HG03196 (cell line): ENCODE measurements around the gene MAP2K7.
"Not testable (repeated sequence)": the region's sequence is repeated elsewhere in the genome, so short reads cannot be mapped to it uniquely, and the experiment has no call there.

Source experiments
- ATAC-seq: cut with Tn5 transposase; IDR thresholded peaks from one replicate; pipeline ENCODE4 v1.9.1; 2021; ENCODE audit not compliant: unreplicated experiment

Gene MAP2K7

DNA sequence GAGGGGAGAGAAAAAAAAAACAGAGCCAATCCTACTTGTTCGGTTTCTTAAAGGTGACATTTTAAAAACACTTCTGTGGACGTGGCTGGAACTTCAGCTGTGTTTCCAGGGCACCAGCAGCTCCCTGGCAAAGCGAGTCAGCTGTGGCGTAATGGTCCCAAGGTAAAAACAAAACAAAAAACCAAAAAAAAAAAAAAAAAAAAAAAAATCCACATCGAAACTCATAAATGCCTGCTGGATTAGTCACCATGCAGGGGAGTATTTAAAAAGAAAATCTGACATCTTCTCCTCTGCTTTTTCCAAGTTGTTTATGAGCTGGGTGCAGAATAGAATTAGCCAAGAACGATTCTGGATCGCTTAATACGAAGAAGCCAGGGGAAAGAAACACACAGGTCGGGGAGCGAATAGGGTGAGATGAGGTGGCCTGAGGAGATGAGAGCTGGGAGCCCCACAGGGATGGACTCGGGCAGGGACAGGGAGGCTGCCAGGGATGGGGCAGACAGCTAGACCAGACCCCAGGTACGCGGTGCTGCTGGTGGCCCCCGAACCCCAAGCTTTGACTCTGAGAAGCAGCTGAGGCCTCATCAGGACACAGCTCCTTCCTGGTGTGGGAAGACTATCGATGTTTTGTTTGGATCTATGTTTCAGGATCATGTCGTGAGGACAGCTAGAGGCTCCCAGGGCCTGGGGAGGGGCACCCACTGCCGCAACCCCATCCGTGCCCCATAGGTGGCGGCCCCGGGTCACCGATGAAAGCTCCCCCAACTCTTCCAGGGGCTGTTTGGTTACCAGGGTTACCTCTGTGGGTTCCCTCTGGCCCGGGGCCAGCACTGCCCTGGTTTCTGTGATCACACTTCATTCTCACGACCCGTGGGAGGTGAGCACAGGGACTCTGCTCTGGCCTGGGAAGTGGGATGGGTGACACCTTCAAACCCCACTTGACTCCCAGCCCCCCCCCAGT is 25.3 kb downstream of the MAP2K7 start:
- ATAC-seq: no peak

DNA sequence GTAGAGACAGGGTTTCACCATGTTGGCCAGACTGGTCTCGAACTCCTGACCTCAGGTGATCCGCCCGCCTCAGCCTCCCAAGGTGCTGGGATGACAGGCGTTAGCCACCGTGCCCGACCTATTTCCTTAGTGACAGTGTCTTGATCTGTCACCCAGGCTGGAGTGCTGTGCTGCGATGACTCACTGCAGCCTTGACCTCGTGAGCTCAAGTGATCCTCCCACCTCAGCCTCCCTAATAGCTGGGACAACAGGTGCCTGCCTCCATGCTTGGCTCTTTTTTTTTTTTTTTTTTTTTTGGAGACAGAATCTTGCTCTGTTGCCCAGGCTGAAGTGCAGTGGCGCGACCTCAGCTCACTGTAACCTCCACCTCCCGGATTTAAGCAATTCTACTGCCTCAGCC is 26.4 kb downstream of the MAP2K7 start:
- ATAC-seq: not testable (repeated sequence)

DNA sequence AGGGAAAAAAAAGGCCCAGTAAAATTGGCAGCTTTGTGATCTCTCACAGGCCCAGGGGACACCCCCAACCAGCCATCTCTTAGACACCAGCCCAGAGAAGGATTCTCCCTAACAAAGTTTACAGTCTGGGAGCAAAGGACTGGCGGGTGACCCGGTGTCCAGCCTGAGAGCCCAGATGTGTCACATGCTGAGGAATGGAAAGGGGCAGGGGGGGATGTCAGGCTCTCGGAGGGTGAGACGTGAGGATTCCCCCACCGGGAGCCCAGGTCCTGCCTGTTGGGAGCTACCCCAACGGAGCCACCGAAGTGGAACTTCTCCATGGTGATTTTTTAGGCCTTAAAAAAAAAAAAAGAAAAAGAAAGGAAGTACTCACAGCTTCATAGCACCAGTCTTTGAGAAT is 27.1 kb downstream of the MAP2K7 start:
- ATAC-seq: no peak

DNA sequence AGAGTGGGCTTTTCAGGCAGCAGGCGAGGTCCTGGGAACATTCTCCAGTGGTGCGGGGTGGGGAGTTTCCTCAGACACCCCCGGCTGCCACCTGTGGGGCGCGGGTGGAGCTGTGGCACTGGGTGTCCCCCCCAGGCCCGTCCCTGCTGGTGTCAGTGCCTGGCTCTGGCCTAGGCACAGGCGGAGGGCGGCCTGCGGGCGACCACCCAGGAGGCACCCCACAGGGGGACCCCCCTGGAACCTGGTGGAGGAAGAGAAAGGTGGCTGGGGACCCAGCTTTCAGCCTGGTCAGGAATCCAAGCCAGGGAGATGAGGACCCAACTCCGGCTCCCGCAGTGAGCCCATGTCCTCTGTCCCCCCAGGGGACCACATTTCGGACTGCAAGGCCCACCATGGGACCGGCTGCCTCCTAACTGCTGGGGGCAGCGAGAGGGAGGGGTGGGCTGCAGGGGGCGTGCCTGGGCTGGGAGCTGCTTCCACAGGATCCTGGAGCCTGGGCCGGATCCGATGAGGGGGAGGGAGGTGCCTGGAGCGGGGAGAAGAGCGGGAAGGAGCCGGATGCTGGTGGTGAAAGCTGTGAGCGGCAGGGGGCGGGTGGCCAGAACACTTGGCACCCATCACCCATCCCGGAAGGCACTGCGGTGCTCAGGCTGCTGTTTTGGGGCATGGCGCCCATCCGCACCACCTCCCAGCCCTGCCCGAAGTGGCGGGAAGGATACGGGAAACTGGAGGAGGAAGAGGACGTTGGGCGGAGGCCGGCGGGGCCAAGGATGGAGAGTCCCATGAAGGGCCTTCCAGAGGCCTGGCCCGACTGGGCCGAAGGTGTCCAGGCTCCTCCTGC is 27.8 kb downstream of the MAP2K7 start:
- no peak for ATAC-seq

DNA sequence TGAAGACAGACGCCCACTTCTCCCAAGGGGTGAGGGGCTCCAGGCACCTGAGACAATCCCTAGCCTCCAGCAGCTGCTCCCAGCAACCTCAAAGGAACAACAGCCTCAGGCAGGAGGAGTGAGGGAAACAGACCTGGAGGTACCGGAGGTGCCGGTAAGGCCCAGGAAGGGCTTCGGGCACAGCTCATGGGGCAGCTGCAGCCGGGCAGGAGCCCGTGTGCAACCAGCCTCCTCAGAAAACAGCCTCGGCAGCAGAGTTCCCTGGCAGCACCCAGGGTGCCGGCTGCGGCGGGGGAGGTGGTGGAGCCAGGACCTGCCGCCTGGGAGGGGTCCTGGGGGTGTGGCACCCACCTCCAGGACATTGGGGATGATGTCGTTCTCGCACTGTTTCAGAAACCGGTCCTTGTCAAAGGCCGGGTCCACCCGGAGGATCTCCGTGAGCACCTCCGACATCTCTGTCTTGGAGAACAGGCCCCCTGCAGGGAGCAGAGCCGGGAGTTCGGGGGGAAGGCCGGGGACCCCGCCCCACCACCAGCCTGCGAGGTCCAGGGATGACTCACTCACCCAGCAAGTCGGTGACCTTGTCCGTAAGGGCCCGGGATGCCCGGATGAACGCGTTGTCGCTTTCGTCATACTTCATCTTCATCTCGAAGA is 28.7 kb downstream of the MAP2K7 start:
- no peak for ATAC-seq

DNA sequence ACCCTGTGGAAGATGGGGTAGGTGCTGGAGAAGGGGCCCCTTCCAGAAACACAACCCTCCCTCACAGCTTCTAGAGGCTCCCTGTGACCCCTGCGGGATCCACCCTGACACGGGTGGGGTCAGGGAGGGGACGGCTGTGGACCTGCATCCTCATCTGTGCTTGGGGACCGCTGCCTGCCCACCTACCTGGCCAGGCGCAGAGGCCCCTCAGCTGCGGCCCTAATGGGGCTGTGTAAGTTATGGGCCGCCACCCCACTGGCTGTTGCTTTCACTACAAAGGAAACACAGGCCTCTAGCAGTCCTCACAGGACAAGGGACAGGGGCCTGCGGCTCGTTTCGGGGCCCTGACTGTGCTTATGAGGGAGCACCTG is 29.2 kb downstream of the MAP2K7 start:
- ATAC-seq: no peak

DNA sequence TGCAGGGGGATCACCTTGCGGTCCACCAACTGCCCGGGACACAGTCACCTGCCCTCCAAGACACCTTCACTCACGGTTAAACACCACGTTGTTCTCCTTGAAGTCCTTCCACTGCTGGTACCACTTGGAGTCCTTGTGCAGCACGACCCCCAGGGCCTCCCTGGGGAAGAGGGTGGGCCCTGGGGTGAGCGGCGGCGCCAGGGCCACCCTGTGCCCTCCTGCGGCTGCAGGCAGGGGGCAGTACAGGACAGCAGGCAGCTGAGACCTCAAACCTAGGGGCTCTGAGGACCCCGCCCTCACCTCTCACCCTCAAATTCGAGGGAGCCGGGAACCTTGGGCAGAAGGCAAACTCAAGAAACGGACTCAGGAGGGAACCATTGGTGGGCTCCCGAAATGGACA is 29.7 kb downstream of the MAP2K7 start:
- no peak for ATAC-seq

DNA sequence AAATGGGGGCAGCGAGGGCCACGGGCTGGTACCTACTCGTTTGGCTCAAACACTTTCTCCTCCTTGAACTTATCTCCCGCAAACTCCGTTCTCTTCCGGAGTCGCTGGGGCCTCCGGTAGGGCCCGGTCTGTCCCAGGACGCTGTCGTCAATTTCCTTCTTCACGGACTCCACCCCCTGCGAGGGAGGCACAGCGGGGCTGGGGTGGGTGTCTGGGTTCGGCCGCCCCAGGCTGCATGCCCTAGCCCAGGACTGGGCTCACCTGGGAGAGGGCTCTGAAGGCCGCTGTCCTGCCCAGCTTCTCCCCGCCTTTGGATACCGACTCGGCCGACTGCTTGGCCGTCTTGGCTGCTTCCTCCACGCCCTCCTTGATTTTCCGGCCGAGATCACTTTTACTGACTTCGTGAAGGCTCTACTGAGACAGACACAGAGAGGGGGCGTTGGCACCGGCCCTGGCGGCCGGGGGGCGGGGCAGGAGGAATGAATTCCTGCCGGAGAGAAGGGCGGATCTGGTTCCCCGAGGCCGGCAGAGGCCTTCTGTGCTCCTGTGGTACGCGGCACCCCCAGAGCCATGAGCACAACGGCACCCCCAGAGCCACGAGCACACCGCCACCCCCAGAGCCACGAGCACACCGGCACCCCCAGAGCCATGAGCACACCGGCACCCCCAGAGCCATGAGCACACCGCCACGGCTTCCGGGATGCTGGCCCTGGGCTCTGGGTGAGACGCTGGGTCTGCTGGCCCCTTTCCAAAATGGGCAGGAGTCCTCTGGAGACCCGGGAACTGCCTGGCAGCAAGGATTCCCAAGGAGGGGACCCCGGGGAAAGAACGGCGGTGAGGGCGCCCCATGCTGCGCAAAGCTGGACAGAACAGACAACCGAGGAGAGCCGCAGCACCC is 30.4 kb downstream of the MAP2K7 start:
- ATAC-seq: no peak

DNA sequence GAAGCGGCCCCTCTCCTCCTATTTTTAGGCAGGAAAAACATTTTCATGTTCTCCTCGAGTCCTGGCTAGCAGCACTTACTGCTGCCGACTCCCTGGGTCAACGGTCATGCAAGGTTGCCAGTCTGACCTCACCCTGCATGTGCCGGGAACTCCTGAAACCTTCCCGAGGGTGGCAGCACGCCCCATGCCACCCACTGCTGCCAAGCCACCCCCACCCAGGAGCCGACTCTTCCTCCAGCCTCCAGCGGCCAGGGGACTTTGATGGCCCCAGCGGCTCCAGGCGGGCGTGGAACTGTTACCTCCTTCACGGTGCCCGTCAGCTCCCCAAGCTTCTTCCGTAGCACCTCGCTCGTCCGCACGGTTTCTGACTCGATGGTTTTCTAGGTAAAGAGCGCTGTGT is 31.1 kb downstream of the MAP2K7 start:
- no peak for ATAC-seq

DNA sequence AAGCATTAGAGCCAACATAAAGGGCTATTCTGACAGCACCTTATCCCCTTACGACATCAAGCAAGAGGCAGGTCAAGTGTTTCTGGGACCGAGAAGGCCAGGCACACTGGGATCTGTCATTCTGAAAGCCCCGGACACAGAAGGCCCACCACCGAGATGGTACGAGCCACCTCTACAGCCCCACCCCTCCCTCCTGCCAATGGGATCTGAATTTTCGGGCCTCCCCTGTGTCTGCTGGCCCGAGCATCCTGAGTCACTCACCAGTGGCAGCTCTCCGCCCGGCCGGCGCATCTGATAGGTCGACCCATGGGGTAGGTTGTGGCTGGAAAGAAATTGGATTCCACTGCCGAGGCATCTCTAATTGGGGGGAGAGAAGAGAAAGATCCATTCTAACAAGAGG is 37.2 kb downstream of the MAP2K7 start:
- ATAC-seq: no peak

DNA sequence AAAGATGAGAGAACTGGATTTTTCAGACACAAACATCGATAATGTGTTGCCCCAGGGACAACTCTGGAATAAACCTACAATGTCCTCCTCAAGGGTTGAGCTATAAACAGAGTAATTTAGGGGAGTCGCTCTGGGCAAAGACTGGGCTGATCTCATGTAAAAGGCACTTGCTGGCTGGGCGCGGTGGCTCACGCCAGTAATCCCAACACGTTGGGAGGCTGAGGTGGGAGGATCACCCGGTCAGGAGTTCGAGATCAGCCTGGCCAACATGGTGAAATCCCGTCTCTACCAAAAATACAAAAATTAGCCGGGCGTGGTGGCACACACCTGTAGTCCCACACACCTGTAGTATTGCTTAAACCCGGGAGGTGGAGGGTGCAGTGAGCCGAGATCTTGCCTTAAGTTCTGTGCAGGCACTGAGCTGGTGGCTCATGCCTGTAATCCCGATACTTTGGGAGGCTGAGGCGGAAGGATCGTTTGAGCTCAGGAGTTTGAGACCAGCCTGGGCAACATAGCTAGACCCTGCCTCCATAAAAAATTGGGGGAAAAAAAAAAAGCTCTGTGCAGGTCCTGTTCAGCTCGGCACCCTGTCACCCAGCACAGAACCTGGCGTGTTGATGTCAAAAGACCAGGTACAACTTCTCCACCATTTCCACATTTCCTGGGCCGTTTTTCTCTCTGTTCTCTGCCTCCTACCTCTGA is 38.4 kb downstream of the MAP2K7 start:
- ATAC-seq: no peak

DNA sequence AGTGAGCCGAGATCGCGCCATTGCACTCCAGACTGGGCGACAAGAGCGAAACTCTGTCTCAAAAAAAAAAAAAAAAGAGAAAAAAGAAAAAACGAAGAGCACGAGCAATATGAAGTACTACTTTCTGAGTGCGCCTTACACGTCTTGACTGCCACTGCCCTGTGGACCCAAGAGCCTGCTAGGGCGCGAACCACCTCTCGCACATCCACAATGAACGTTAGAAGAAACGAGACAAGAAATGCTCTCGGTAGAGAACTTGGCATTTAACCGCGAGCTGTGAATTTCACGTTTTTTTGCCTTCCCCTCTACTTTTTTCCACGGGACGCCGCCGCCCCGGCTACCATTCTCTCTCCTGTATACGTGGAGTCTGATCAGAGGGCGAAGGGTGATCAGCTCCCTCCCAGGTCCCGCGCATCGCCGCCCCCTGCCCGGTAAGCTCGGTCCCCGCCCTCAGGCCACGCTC is 39.3 kb downstream of the MAP2K7 start:
- ATAC-seq: no peak

DNA sequence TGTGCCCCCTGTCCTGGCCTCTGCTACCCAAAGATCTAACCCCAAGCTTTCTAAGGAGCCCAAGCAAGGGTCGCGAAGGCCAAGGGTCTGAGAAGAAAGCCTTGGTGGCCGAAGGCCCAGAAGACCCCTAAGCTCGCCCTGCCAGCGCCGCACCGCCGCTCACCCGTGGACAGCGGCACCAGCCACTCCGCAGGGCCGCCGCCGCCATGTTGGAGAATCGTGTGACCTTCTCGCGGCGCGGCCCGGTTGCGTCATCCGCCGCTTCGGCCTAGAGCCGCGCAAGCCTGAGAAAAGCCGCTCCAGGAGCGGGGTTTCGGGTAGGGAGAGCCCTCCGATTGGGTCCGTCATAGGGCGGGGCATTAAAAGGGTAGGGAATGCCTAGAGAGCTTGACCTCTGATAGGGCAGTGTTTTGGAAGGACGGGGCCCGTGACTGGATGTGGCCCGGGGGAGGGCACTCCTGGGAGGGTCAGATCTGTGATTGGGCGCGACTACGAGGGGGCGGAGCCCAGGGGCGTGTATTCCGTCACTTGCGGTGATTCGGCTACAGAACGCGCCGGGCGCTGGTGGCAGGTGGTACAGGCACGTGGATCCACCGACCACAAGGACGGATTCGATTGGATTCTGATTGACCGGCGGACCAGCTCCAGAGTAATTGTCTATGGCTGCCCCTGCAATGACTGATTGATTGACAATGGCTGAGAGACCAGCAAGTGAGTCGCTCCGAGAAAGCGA is 39.9 kb downstream of the MAP2K7 start, which contains the start of gene TIMM44:
Gene TIMM44, minus strand, starts transcription at position 223 of the 733 bp plus-strand sequence. Its CDS starts 15 bp downstream, at position 208.
- ATAC-seq: peak; percentile 90

DNA sequence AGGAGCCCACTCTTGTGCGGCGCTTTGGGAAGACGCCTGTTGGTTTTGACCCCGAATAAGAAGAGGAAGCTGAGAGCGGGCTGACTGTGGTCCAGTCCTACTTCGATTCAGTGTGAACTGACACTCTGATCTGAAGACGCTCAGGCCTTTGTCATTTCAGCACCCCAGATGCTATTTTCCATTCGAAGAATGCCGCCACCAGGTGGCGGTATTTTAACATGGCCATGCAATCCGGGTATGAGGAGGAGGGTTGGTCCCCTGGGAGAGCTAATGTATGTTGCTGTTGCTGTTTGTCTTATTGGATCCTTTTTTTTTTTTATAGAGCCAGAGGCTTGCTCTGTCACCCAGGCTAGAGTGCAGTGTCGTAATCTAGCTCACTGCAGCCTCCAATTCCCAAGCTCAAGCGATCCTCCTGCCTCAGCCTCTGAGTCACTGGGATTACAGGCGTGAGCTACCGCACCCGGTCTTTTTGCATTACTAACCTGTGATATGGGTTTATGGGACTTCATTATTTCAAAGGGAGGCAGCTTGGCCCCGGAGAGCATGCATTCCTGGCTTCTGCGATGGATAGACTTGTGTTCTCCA is 40.6 kb downstream of the MAP2K7 start:
- peak; percentile 34 for ATAC-seq

DNA sequence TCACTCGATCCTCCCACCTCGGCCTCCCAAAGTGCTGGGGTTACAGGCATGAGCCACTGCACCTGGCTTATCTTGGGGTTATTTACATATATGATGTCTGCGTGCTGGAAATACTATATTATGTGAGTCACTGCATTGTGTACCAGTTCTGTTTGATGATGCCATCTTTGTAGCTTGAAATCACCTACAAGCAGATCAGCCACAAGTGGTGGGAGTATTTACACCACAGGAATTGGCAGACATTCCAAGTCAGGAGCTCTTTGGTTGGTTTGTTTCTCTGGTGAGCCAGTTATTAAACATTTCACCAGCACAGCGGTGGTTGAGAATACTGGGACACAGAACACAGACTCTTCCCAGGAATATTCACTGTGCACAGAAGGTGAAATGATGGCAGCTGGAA is 44.3 kb downstream of the MAP2K7 start:
- ATAC-seq: no peak

DNA sequence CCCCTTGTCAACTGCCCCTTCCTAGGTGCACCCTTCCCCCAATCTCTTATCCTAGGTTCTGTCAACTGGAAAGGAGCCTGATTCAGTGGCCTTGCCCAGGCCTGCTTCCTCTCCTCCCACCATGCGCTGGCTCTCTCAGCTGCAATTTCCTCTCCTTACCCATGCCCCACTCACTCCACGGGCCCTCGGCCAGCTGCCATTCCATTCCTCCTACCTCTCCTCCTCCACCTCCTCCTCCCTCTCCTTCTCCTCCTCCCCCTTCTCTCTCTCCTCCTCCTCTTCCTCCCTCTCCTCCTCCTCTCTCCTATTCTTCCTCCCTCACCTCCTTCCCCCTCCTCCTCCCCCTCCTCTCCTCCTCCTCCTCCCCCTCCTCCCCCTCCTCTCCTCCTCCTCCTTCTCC is 49.4 kb downstream of the MAP2K7 start:
- ATAC-seq: no peak

DNA sequence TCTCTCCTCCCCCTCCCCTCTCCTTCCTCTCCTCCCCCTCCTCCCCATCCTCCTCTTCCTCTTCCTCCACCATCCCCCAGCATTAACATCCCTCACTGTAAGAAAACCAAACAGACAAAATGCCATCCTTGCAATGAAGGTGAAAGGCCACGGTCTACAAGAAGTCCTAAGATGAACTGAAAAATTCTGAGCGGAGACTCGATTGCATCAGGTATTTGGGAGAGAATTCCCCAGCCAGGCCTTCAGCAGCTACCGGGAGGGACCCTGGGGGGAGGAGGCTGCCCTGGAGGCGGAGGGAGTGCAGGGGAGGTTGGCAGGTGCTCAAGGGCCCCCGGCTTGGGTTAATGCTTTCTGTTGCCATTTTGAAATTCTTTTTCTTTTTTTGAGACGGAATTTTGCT is 49.9 kb downstream of the MAP2K7 start:
- ATAC-seq: no peak

DNA sequence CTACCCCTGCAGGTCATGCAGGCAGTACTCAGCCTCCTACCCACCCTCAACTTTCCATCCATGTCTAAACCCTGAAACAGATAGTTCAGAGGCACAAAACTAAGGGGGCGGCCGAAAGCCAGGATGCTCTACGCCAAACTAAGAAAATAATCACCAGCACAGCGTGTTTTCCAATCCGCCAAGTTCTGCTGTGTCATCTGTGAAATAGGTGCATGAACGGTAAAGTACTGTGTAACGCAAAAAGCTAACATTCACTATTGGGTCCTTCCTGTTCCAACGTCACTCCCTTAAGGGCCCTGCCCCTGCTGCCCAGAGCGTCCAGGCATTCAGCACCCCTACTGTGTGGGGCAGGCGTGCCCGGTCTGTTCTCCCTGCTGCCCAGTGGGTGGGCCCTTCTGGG is 52.0 kb downstream of the MAP2K7 start:
- no peak for ATAC-seq

DNA sequence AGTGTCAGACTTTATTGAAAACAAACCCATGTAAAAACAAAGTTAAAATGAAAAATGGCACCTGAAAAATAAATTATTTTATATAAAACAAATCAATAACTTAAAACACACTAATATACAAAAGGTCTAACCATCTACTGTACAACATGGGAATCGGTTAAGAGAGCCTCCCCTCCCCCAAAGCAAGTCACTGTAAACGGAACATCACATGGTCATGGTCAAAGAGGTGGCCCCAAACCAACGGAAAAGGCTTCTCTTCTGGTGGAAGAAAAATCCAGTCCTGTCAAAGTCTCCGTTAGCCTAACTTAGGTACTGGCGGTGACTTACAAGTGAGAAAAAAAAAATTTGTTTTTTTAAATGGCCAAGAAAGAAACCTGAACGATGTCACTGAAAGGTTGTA is 55.5 kb downstream of the MAP2K7 start:
- no peak for ATAC-seq
